ENCODE results near the gene SOX9. TPM values are rescaled to one million over a fixed set of nuclear protein-coding genes. Genes with fewer than 3 reads are reported as not detected.

Gene SOX9
- total RNA-seq, 1 experiment from 2014 or later = 1.3 TPM

- Histone ChIP-seq H2BK12ac (ENCODE audit: insufficient read length, low read depth, low read length) (no peak overlapping the region), H2BK5ac (ENCODE audit: insufficient read length, low read length) (no peak overlapping the region), H2BK120ac (ENCODE audit: low read depth, low read length, poor library complexity, severe bottlenecking) (no peak overlapping the region), H3K9me3 (ENCODE audit: control insufficient read depth, low read depth, low read length) (no peaks in the 10 kb centered on the region), H2AFZ (ENCODE audit: low read length) (no peak overlapping the region), H4K91ac (ENCODE audit: insufficient read length, low read depth, low read length) (no peak overlapping the region), H3K4me2 (ENCODE audit: insufficient read depth, insufficient read length, low read length) (no peak overlapping the region), H3K9ac (ENCODE audit: extremely low read depth, insufficient read length, low read length) (no peak overlapping the region), H3K23ac (ENCODE audit: insufficient read length, low read depth, low read length) (no peak overlapping the region), H3K23me2 (ENCODE audit: insufficient read length, low read depth, low read length, poor library complexity, severe bottlenecking) (no peaks in the 10 kb centered on the region), H4K20me1 (ENCODE audit: control insufficient read depth, insufficient read depth, insufficient read length) (no peaks in the 10 kb centered on the region), H3K4ac (ENCODE audit: low read depth, low read length) (no peak overlapping the region), H2BK20ac (ENCODE audit: low read depth, low read length, poor library complexity, severe bottlenecking) (no peak overlapping the region), H4K8ac (replicated peaks; ENCODE audit: insufficient read length, low read depth, low read length) (no peak overlapping the region), H3K56ac (ENCODE audit: insufficient read length, low read depth, low read length) (no peak overlapping the region), H3T11ph (ENCODE audit: low read length) (no peak overlapping the region), H3K18ac (ENCODE audit: insufficient read length, low read depth, low read length) (no peak overlapping the region), H4K5ac (ENCODE audit: insufficient read length, low read depth, low read length) (no peak overlapping the region), H3K27me3 (ENCODE audit: insufficient read depth, low read length) (no peaks in the 10 kb centered on the region; the same call in 1 of the 2 replicates), H3K4me1 (ENCODE audit: insufficient read depth, low read length) (peaks cover 21% of the 10 kb centered on the region; the same call in 1 of the 2 replicates), H2BK15ac (ENCODE audit: low read depth, low read length) (no peak overlapping the region), H3K79me2 (ENCODE audit: insufficient read depth, low read length) (no peaks in the 10 kb centered on the region), H2AK5ac (ENCODE audit: insufficient read length, low read length) (no peak overlapping the region), H3K79me1 (ENCODE audit: insufficient read depth, low read depth, low read length, poor library complexity, severe bottlenecking) (no peaks in the 10 kb centered on the region), H3K14ac (ENCODE audit: insufficient read depth, low read length) (no peak overlapping the region), H3K27ac (ENCODE audit: insufficient read length, low read depth, low read length) (no peak overlapping the region)
- Mint-ChIP-seq H3K4me3 (no peak overlapping the region), H3K4me1 (peaks cover 62 to 68% of the 10 kb centered on the region in 2 experiments), H3K27me3 (ENCODE audit: low read depth) (peaks cover 35% of the 10 kb centered on the region), H3K36me3 (ENCODE audit: insufficient read depth in 1 of 3, low read depth in 3 of 3) (no peaks in the 10 kb centered on the region), H3K27ac (peak overlapping the region in 2 of 3 experiments; percentile 3 to 81; a peak in 4 of 7 replicates), H3K9me3 (no peaks in the 10 kb centered on the region; a peak in 1 of 5 replicates)
- no CpG with 5 or more reads among the region's 5 CpGs for WGBS (ENCODE audit: extremely low coverage, insufficient read length, low lambda C conversion rate)
- DNase-seq = no peak
- no peak for TF ChIP-seq CTCF (conservative IDR thresholded peaks at IDR 0.05)
Measured at GRCh38 chr17:72107100-72107499, 13.7 kb upstream of the SOX9 start.
